MM.1S (cell line): ENCODE data around the gene MT1B.

Experiments
- DNase-seq: peaks from one replicate; pipeline ENCODE4 v3.0.0-alpha.2; 2015
- H2AFZ ChIP-seq: fragments of 300-600 bp; sonication (generic); 2 replicates; pipeline ENCODE4 v1.6.0; 2016; ENCODE audit warnings: antibody characterized with exemption, low read length
- H3F3A ChIP-seq: fragments of 300-600 bp; sonication (generic); 2 replicates; pipeline ENCODE4 v1.6.1; 2016; ENCODE audit warnings: mild to moderate bottlenecking, antibody characterized with exemption, low read length, moderate library complexity, mixed read lengths; ENCODE audit not compliant: insufficient read depth
- H3K27ac ChIP-seq: fragments of 300-600 bp; sonication (generic); 2 replicates; pipeline ENCODE4 v1.5.1; 2016; ENCODE audit warnings: mild to moderate bottlenecking, low read length
- H3K27me3 ChIP-seq: fragments of 300-600 bp; sonication (generic); replicated peaks from 2 replicates; pipeline ENCODE4 v1.6.0; 2016; ENCODE audit warnings: low read length; ENCODE audit not compliant: insufficient read depth
- H3K36me3 ChIP-seq: fragments of 300-600 bp; sonication (generic); replicated peaks from 2 replicates; pipeline ENCODE4 v1.6.1; 2016; ENCODE audit warnings: mild to moderate bottlenecking, low read length, mixed read lengths; ENCODE audit not compliant: insufficient read depth
- H3K4me1 ChIP-seq: fragments of 300-600 bp; sonication (generic); 2 replicates; pipeline ENCODE4 v1.6.1; 2016; ENCODE audit warnings: low read length, mixed read lengths
- H3K4me2 ChIP-seq: fragments of 300-600 bp; sonication (generic); 2 replicates; pipeline ENCODE4 v1.6.0; 2016; ENCODE audit warnings: low read depth, low read length
- H3K4me3 ChIP-seq: fragments of 300-600 bp; sonication (generic); 2 replicates; pipeline ENCODE4 v1.5.1; 2016; ENCODE audit warnings: low read length, mixed read lengths
- H3K79me2 ChIP-seq: fragments of 300-600 bp; sonication (generic); 2 replicates; pipeline ENCODE4 v1.6.1; 2016; ENCODE audit warnings: mixed run types, low read length, mixed read lengths
- H3K9ac ChIP-seq: fragments of 300-600 bp; sonication (generic); 2 replicates; pipeline ENCODE4 v1.6.1; 2016; ENCODE audit warnings: low read length, mixed read lengths
- H3K9me2 ChIP-seq: fragments of 300-600 bp; sonication (generic); replicated peaks from 2 replicates; pipeline ENCODE4 v1.6.1; 2016; ENCODE audit warnings: mild to moderate bottlenecking, low read length, mixed read lengths; ENCODE audit not compliant: insufficient read depth
- H3K9me3 ChIP-seq: fragments of 300-600 bp; sonication (generic); replicated peaks from 2 replicates; pipeline ENCODE4 v1.6.1; 2016; ENCODE audit warnings: mild to moderate bottlenecking, low read length, mixed read lengths; ENCODE audit not compliant: insufficient read depth
- H4K20me1 ChIP-seq: fragments of 300-600 bp; sonication (generic); 2 replicates; pipeline ENCODE4 v1.6.1; 2016; ENCODE audit warnings: mild to moderate bottlenecking, low read length, moderate library complexity, mixed read lengths; ENCODE audit not compliant: insufficient read depth
- EZH2 ChIP-seq: fragments of 300-600 bp; sonication (generic); optimal IDR thresholded peaks from 2 replicates; pipeline ENCODE3; 2017; ENCODE audit warnings: low read depth, mild to moderate bottlenecking, antibody characterized with exemption, low read length, mixed read lengths
- EZH2phosphoT487 ChIP-seq: fragments of 300-600 bp; sonication (generic); IDR thresholded peaks from 2 replicates; pipeline ENCODE4 v1.6.1; 2018; ENCODE audit warnings: antibody characterized with exemption, low read length
- TF ChIP-seq, protein P1 (sequence below): fragments of 300-600 bp; sonication (generic); IDR thresholded peaks from 2 replicates; pipeline ENCODE4 v1.5.1; 2016; ENCODE audit warnings: antibody characterized with exemption, low read length, mixed read lengths

MT1B gene

DNA sequence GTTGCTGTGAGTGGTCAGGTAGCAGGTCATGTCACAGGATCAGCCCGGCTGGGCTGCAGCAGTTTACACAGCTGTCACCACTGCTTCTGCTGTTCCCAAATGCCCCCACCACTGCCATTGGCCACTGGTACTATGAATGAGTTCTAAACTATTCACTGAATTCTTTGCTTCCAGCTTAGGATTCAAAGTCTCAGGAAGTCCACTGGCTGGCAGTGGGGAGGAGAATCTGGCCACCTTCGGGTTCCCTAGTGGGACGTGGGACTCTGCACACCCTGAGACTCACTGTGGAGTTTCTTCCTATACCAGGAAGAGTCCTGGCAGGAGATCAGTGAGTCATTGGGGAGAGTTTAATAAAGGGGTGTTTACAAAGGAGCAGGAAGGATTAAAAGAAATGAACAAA, 37.5 kb downstream of the MT1B start:
- DNase-seq, result no peak
- no peak for TF ChIP-seq EZH2phosphoT487
- TF ChIP-seq, protein P1, sequence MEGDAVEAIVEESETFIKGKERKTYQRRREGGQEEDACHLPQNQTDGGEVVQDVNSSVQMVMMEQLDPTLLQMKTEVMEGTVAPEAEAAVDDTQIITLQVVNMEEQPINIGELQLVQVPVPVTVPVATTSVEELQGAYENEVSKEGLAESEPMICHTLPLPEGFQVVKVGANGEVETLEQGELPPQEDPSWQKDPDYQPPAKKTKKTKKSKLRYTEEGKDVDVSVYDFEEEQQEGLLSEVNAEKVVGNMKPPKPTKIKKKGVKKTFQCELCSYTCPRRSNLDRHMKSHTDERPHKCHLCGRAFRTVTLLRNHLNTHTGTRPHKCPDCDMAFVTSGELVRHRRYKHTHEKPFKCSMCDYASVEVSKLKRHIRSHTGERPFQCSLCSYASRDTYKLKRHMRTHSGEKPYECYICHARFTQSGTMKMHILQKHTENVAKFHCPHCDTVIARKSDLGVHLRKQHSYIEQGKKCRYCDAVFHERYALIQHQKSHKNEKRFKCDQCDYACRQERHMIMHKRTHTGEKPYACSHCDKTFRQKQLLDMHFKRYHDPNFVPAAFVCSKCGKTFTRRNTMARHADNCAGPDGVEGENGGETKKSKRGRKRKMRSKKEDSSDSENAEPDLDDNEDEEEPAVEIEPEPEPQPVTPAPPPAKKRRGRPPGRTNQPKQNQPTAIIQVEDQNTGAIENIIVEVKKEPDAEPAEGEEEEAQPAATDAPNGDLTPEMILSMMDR, result no peak
- TF ChIP-seq EZH2, result no peak
- Histone ChIP-seq H3K9ac (no peak overlapping the region), H4K20me1 (no peaks in the 10 kb centered on the region), H3K27me3 (peaks cover 9% of the 10 kb centered on the region; the same call in 1 of the 2 replicates), H3K9me2 (no peaks in the 10 kb centered on the region), H3F3A (no peaks in the 10 kb centered on the region), H3K4me1 (no peaks in the 10 kb centered on the region), H3K4me3 (no peak overlapping the region), H3K79me2 (no peaks in the 10 kb centered on the region), H3K4me2 (no peak overlapping the region), H2AFZ (no peak overlapping the region), H3K27ac (no peak overlapping the region), H3K36me3 (no peaks in the 10 kb centered on the region), H3K9me3 (no peaks in the 10 kb centered on the region)

DNA sequence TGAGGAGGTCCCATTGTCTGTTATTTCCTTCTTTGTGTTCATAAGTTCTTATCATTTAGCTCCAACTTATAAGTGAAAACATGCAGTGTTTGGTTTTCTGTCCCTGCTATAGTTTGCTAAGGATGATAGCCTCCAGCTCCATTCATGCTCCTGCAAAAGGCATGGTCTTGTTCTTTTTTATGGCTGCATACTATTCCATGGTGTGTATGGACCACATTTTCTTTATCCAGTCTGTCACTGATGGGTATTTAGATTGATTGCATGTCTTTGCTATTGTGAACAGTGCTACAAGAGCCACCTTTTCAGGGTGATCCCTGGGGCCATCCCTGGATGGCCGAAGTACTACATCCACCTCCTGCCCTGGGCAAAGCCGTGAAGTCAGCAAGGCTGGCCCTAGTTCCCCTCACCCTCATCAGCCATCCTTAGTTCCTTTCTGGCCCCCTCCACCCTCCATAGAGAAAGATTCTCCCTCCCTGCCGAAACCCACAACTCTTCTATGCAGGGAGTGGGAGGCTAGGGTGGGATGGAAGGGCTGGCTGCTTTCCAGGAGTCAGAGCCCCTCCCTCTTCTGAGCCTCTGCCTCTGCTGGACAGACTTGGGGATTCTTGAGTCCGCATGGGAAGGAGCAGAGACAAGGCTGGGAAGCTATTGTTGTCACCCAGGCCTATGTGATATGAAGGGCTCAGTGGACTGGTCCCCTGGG, 38.9 kb downstream of the MT1B start:
- Histone ChIP-seq H3K79me2 (no peaks in the 10 kb centered on the region), H3K9me2 (no peaks in the 10 kb centered on the region), H3F3A (no peaks in the 10 kb centered on the region), H3K4me2 (no peak overlapping the region), H3K36me3 (no peaks in the 10 kb centered on the region), H3K9me3 (no peaks in the 10 kb centered on the region), H4K20me1 (no peaks in the 10 kb centered on the region), H3K4me3 (no peak overlapping the region), H3K27ac (no peak overlapping the region), H3K27me3 (peaks cover 9% of the 10 kb centered on the region; the same call in 1 of the 2 replicates), H3K4me1 (no peaks in the 10 kb centered on the region), H3K9ac (no peak overlapping the region), H2AFZ (no peak overlapping the region)
- DNase-seq, result no peak
- no peak for TF ChIP-seq EZH2phosphoT487
- TF ChIP-seq EZH2, result no peak
- TF ChIP-seq, protein P1, result no peak

DNA sequence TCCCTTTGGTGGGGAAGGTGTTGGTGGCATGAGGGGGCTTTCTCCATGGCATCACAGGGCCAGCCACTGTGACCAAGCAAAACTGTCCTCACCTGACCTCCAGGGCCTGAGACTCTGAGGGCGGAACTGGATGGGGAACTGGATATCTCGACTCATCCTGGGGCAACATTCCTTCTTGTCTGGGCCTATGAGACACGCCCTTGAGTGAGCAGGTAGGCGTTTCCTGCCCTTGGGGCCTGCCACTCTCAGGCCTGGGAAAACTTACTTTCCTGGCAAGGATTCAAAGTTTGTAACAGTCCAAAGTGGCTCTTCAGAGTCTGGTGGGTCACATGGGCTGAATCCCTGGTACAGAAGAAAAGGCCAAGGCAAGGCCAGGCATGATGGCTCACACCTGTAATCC, 40.2 kb downstream of the MT1B start:
- no peak overlapping the region for H3K27ac ChIP-seq
- TF ChIP-seq EZH2, result no peak
- TF ChIP-seq, protein P1, result no peak
- no peak for TF ChIP-seq EZH2phosphoT487
- H4K20me1 ChIP-seq, result no peaks in the 10 kb centered on the region
- no peaks in the 10 kb centered on the region for H3K4me1 ChIP-seq
- no peak for DNase-seq
- no peaks in the 10 kb centered on the region for H3F3A ChIP-seq
- H3K36me3 ChIP-seq, result no peaks in the 10 kb centered on the region
- H3K9me2 ChIP-seq, result no peaks in the 10 kb centered on the region
- no peak overlapping the region for H3K4me2 ChIP-seq
- no peak overlapping the region for H3K4me3 ChIP-seq
- H3K27me3 ChIP-seq, result peaks cover 9% of the 10 kb centered on the region; the same call in 1 of the 2 replicates
- no peaks in the 10 kb centered on the region for H3K9me3 ChIP-seq
- H2AFZ ChIP-seq, result no peak overlapping the region
- no peak overlapping the region for H3K9ac ChIP-seq
- no peaks in the 10 kb centered on the region for H3K79me2 ChIP-seq
